ENCODE measurements around the gene KLK12.

- TF ChIP-seq POLR2A (IDR thresholded peaks at IDR 0.05) (no peak), CTCF (IDR thresholded peaks at IDR 0.05) (no peak)
Observed at GRCh38 chr19:50982186-50982585, 52.6 kb downstream of the KLK12 start.

Data from right lobe of liver (tissue), 4 donors.